Measurements from ENCODE around the gene IKZF2. TPM values are rescaled to one million over a fixed set of nuclear protein-coding genes. Genes with fewer than 3 reads are reported as not detected.

Gene IKZF2
- total RNA-seq, 1 experiment from 2014 or later: 1.3 TPM

GRCh38 chr2:213065583-213066442 lies 85.6 kb downstream of the IKZF2 start:
- Histone ChIP-seq H3K4me2 (ENCODE audit: low read depth, low read length, poor library complexity, severe bottlenecking) (no peak overlapping the region), H2AFZ (ENCODE audit: low read length) (no peak overlapping the region), H3K79me2 (ENCODE audit: low read length) (no peaks in the 10 kb centered on the region), H3K4me3 (ENCODE audit: low read length) (no peak overlapping the region), H3K27ac (ENCODE audit: low read length) (no peak overlapping the region), H3K9me3 (ENCODE audit: low read length) (no peaks in the 10 kb centered on the region), H4K20me1 (ENCODE audit: insufficient read depth, low read depth, low read length) (no peaks in the 10 kb centered on the region), H3K27me3 (ENCODE audit: low read length) (no peaks in the 10 kb centered on the region), H3K4me1 (ENCODE audit: low read length) (no peaks in the 10 kb centered on the region), H3K9me2 (replicated peaks; ENCODE audit: insufficient read depth, low read length) (0 out of 2 replicates have a peak, but pooled peaks cover 3% of the 10 kb centered on the region), H3K9ac (ENCODE audit: low read length) (no peak overlapping the region), H3K36me3 (ENCODE audit: insufficient read depth, low read length) (no peaks in the 10 kb centered on the region)
- DNase-seq: no peak

- H3K36me3 ChIP-seq (ENCODE audit: insufficient read depth, low read length): no peaks in the 10 kb centered on the region
- 0 out of 2 replicates have a peak, but pooled peaks cover 3% of the 10 kb centered on the region for H3K9me2 ChIP-seq (replicated peaks; ENCODE audit: insufficient read depth, low read length)
- H4K20me1 ChIP-seq (ENCODE audit: insufficient read depth, low read depth, low read length): no peaks in the 10 kb centered on the region
- no peaks in the 10 kb centered on the region for H3K4me1 ChIP-seq (ENCODE audit: low read length)
- H2AFZ ChIP-seq (ENCODE audit: low read length): no peak overlapping the region
- H3K79me2 ChIP-seq (ENCODE audit: low read length): no peaks in the 10 kb centered on the region
- H3K4me2 ChIP-seq (ENCODE audit: low read depth, low read length, poor library complexity, severe bottlenecking): no peak overlapping the region
- no peak overlapping the region for H3K4me3 ChIP-seq (ENCODE audit: low read length)
- no peak overlapping the region for H3K27ac ChIP-seq (ENCODE audit: low read length)
- H3K9ac ChIP-seq (ENCODE audit: low read length): no peak overlapping the region
- DNase-seq: no peak
- no peaks in the 10 kb centered on the region for H3K9me3 ChIP-seq (ENCODE audit: low read length)
- H3K27me3 ChIP-seq (ENCODE audit: low read length): no peaks in the 10 kb centered on the region
Measured at GRCh38 chr2:213064099-213064498, 87.3 kb downstream of the IKZF2 start.

- H3K27me3 ChIP-seq (ENCODE audit: low read length): no peaks in the 10 kb centered on the region
- H3K36me3 ChIP-seq (ENCODE audit: insufficient read depth, low read length): no peaks in the 10 kb centered on the region
- no peak overlapping the region for H3K4me2 ChIP-seq (ENCODE audit: low read depth, low read length, poor library complexity, severe bottlenecking)
- H3K4me3 ChIP-seq (ENCODE audit: low read length): no peak overlapping the region
- H4K20me1 ChIP-seq (ENCODE audit: insufficient read depth, low read depth, low read length): no peaks in the 10 kb centered on the region
- H3K4me1 ChIP-seq (ENCODE audit: low read length): no peaks in the 10 kb centered on the region
- H2AFZ ChIP-seq (ENCODE audit: low read length): no peak overlapping the region
- H3K27ac ChIP-seq (ENCODE audit: low read length): no peak overlapping the region
- H3K9me2 ChIP-seq (replicated peaks; ENCODE audit: insufficient read depth, low read length): no peaks in the 10 kb centered on the region
- H3K9ac ChIP-seq (ENCODE audit: low read length): no peak overlapping the region
- H3K79me2 ChIP-seq (ENCODE audit: low read length): no peaks in the 10 kb centered on the region
- H3K9me3 ChIP-seq (ENCODE audit: low read length): no peaks in the 10 kb centered on the region
- no peak for DNase-seq
Measured at GRCh38 chr2:213057977-213058376, 93.4 kb downstream of the IKZF2 start.

- H3K36me3 ChIP-seq (ENCODE audit: insufficient read depth, low read length): no peaks in the 10 kb centered on the region
Measured at GRCh38 chr2:213046431-213046830, 105.0 kb downstream of the IKZF2 start.

GRCh38 chr2:213043566-213043965 lies 107.8 kb downstream of the IKZF2 start:
- Histone ChIP-seq H3K4me1 (ENCODE audit: low read length) (no peaks in the 10 kb centered on the region), H3K27ac (ENCODE audit: low read length) (no peak overlapping the region), H2AFZ (ENCODE audit: low read length) (no peak overlapping the region), H3K4me3 (ENCODE audit: low read length) (no peak overlapping the region), H3K36me3 (ENCODE audit: insufficient read depth, low read length) (no peaks in the 10 kb centered on the region), H3K9ac (ENCODE audit: low read length) (no peak overlapping the region), H3K4me2 (ENCODE audit: low read depth, low read length, poor library complexity, severe bottlenecking) (no peak overlapping the region), H3K27me3 (ENCODE audit: low read length) (no peaks in the 10 kb centered on the region), H3K9me2 (replicated peaks; ENCODE audit: insufficient read depth, low read length) (no peaks in the 10 kb centered on the region; the same call in 1 of the 2 replicates), H3K9me3 (ENCODE audit: low read length) (peaks cover 4% of the 10 kb centered on the region; the same call in 1 of the 2 replicates), H3K79me2 (ENCODE audit: low read length) (no peaks in the 10 kb centered on the region), H4K20me1 (ENCODE audit: insufficient read depth, low read depth, low read length) (no peaks in the 10 kb centered on the region)
- DNase-seq: no peak

More at GRCh38 chr2:213046431-213046830, 105.0 kb downstream of the IKZF2 start:
- no peak for DNase-seq
- no peaks in the 10 kb centered on the region; the same call in 1 of the 2 replicates for H3K9me2 ChIP-seq (replicated peaks; ENCODE audit: insufficient read depth, low read length)
- no peaks in the 10 kb centered on the region for H3K4me1 ChIP-seq (ENCODE audit: low read length)
- no peaks in the 10 kb centered on the region for H3K27me3 ChIP-seq (ENCODE audit: low read length)
- H3K9me3 ChIP-seq (ENCODE audit: low read length): peaks cover 7% of the 10 kb centered on the region
- H4K20me1 ChIP-seq (ENCODE audit: insufficient read depth, low read depth, low read length): no peaks in the 10 kb centered on the region
- H2AFZ ChIP-seq (ENCODE audit: low read length): no peak overlapping the region
- H3K79me2 ChIP-seq (ENCODE audit: low read length): no peaks in the 10 kb centered on the region
- H3K27ac ChIP-seq (ENCODE audit: low read length): no peak overlapping the region
- no peak overlapping the region for H3K4me2 ChIP-seq (ENCODE audit: low read depth, low read length, poor library complexity, severe bottlenecking)
- no peak overlapping the region for H3K9ac ChIP-seq (ENCODE audit: low read length)
- H3K4me3 ChIP-seq (ENCODE audit: low read length): no peak overlapping the region

GRCh38 chr2:213042262-213042661 lies 109.2 kb downstream of the IKZF2 start:
- no peak for DNase-seq
- Histone ChIP-seq H3K4me2 (ENCODE audit: low read depth, low read length, poor library complexity, severe bottlenecking) (no peak overlapping the region), H3K9me3 (ENCODE audit: low read length) (peaks cover 4% of the 10 kb centered on the region; the same call in 1 of the 2 replicates), H3K9me2 (replicated peaks; ENCODE audit: insufficient read depth, low read length) (no peaks in the 10 kb centered on the region; the same call in 1 of the 2 replicates), H2AFZ (ENCODE audit: low read length) (no peak overlapping the region), H3K9ac (ENCODE audit: low read length) (no peak overlapping the region), H3K4me3 (ENCODE audit: low read length) (no peak overlapping the region), H3K27ac (ENCODE audit: low read length) (no peak overlapping the region), H3K27me3 (ENCODE audit: low read length) (no peaks in the 10 kb centered on the region), H3K36me3 (ENCODE audit: insufficient read depth, low read length) (no peaks in the 10 kb centered on the region), H3K79me2 (ENCODE audit: low read length) (no peaks in the 10 kb centered on the region), H4K20me1 (ENCODE audit: insufficient read depth, low read depth, low read length) (no peaks in the 10 kb centered on the region), H3K4me1 (ENCODE audit: low read length) (peaks cover 13% of the 10 kb centered on the region)

GRCh38 chr2:213036836-213037235 lies 114.6 kb downstream of the IKZF2 start:
- H2AFZ ChIP-seq (ENCODE audit: low read length): no peak overlapping the region
- H3K9ac ChIP-seq (ENCODE audit: low read length): no peak overlapping the region
- peak overlapping the region; percentile 46 for H3K4me2 ChIP-seq (ENCODE audit: low read depth, low read length, poor library complexity, severe bottlenecking)
- H3K36me3 ChIP-seq (ENCODE audit: insufficient read depth, low read length): no peaks in the 10 kb centered on the region
- no peak for DNase-seq
- H3K27ac ChIP-seq (ENCODE audit: low read length): no peak overlapping the region
- no peaks in the 10 kb centered on the region for H3K9me3 ChIP-seq (ENCODE audit: low read length)
- no peaks in the 10 kb centered on the region for H3K27me3 ChIP-seq (ENCODE audit: low read length)
- no peaks in the 10 kb centered on the region for H4K20me1 ChIP-seq (ENCODE audit: insufficient read depth, low read depth, low read length)
- H3K4me1 ChIP-seq (ENCODE audit: low read length): peaks cover 17% of the 10 kb centered on the region
- H3K9me2 ChIP-seq (replicated peaks; ENCODE audit: insufficient read depth, low read length): no peaks in the 10 kb centered on the region
- no peaks in the 10 kb centered on the region for H3K79me2 ChIP-seq (ENCODE audit: low read length)
- H3K4me3 ChIP-seq (ENCODE audit: low read length): no peak overlapping the region

- no peak overlapping the region for H3K27ac ChIP-seq (ENCODE audit: low read length)
- no peak for DNase-seq
- no peaks in the 10 kb centered on the region for H3K27me3 ChIP-seq (ENCODE audit: low read length)
- no peaks in the 10 kb centered on the region; the same call in 1 of the 2 replicates for H3K9me3 ChIP-seq (ENCODE audit: low read length)
- H3K4me1 ChIP-seq (ENCODE audit: low read length): peaks cover 17% of the 10 kb centered on the region
- H3K9ac ChIP-seq (ENCODE audit: low read length): no peak overlapping the region
- no peaks in the 10 kb centered on the region for H3K36me3 ChIP-seq (ENCODE audit: insufficient read depth, low read length)
- H3K4me3 ChIP-seq (ENCODE audit: low read length): no peak overlapping the region
- no peak overlapping the region for H3K4me2 ChIP-seq (ENCODE audit: low read depth, low read length, poor library complexity, severe bottlenecking)
- H3K79me2 ChIP-seq (ENCODE audit: low read length): no peaks in the 10 kb centered on the region
- no peaks in the 10 kb centered on the region for H3K9me2 ChIP-seq (replicated peaks; ENCODE audit: insufficient read depth, low read length)
- no peak overlapping the region for H2AFZ ChIP-seq (ENCODE audit: low read length)
- no peaks in the 10 kb centered on the region for H4K20me1 ChIP-seq (ENCODE audit: insufficient read depth, low read depth, low read length)
Measured at GRCh38 chr2:213034585-213034984, 116.8 kb downstream of the IKZF2 start.

All from Karpas-422 (cell line).